ENCODE measurements around the gene LCOR. TPM values are rescaled to one million over a fixed set of nuclear protein-coding genes. Genes with fewer than 3 reads are reported as not detected.

LCOR gene
- polyA plus RNA-seq, 6 donors from 2014 or later, result 26.7 to 68.2 (median 47.2) TPM

DNA sequence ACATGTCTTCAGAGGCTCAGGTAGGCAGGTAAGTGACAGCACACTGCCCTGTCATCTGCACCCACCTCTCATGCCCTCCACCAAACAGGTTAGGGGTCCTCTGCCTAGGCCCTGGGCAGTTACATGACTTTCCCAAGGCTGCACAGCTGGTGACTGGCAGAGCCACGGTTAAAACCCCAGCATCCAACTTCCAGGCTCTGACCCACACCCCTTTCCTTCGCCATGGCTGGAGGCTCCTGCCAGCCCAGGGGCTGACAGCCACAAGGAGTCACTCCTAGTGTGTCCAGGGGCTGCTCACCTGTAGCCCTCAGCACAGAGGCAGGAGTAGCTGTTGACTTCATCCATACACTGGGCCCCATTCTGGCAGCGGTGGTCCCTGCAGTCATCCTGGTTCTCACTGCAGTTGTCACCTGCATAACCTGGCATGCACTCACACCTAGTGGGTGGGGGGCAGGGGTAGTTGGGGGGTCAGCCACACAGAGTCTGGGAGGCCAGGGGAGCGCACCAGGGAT, 178.7 kb downstream of the LCOR start:
- H3K36me3 Mint-ChIP-seq, result peaks cover 0 to 22% of the 10 kb centered on the region in 2 donors
- ATAC-seq (ENCODE audit: low read depth in 2 of 2) (no peak), DNase-seq (no peak)
- H3K27ac Mint-ChIP-seq, result peak overlapping the region in 1 of 6 donors; percentile 32
- peaks cover 0 to 6% (median 2%) of the 10 kb centered on the region in 3 donors for H3K27me3 Mint-ChIP-seq
- no peak overlapping the region for H3K4me3 Mint-ChIP-seq
- no peaks in the 10 kb centered on the region for H3K4me1 Mint-ChIP-seq
- H3K9me3 Mint-ChIP-seq, result peaks cover 9 to 29% (median 23%) of the 10 kb centered on the region in 7 donors

DNA sequence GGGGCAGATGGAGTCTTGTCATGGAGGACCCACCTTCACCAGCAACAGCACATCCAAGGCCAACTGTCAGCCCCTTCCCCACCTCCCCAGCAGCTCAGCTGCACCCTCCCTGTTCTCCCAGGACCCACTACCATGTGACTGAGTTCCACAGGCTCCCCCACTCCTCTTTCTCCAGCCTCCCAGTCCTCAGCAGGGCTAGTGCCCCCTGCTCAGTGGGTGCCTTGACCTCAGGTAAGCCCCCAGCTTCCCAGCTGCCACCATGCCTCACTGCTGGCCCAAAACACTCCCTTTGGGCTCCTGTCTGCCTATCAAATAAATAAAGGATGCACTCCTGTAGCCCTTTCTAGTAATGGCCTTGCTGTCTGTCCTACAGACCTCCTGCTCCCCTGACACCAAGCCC, 179.3 kb downstream of the LCOR start:
- Mint-ChIP-seq H3K36me3 (peaks cover 0 to 17% of the 10 kb centered on the region in 2 donors), H3K27ac (no peak overlapping the region), H3K4me3 (no peak overlapping the region), H3K9me3 (peaks cover 6 to 23% (median 17%) of the 10 kb centered on the region in 7 donors), H3K4me1 (no peaks in the 10 kb centered on the region), H3K27me3 (peaks cover 0 to 5% (median 0%) of the 10 kb centered on the region in 3 donors)
- ATAC-seq (ENCODE audit: low read depth in 2 of 2) (no peak), DNase-seq (no peak)

DNA sequence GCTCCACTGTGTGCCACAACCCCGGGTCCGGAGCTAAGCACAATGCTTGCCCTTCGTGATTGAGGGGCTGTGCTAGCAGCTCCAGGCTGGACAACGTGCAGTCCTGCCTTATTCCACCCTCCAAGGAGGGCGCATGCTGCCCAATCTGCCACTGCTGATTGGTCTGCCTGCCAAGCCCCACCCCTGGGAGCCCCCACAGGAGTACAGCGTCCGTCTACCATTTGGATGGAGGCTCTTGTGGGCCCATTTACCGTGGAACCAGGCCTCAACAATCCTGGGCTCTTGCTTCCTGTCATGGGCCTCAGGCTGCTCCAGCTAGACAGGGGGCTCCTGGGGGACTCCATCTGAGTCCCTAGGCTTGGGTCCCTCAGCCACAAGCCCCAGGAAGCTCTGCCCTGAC, 180.4 kb downstream of the LCOR start:
- H3K4me1 Mint-ChIP-seq, result peaks cover 7 to 8% (median 8%) of the 10 kb centered on the region in 3 donors
- no peak overlapping the region for H3K4me3 Mint-ChIP-seq
- H3K36me3 Mint-ChIP-seq, result peaks cover 0 to 6% of the 10 kb centered on the region in 2 donors
- no peaks in the 10 kb centered on the region for H3K27me3 Mint-ChIP-seq
- peaks cover 0 to 12% (median 8%) of the 10 kb centered on the region in 7 donors for H3K9me3 Mint-ChIP-seq
- ATAC-seq (ENCODE audit: low read depth in 2 of 2) (no peak), DNase-seq (no peak)
- H3K27ac Mint-ChIP-seq, result no peak overlapping the region

DNA sequence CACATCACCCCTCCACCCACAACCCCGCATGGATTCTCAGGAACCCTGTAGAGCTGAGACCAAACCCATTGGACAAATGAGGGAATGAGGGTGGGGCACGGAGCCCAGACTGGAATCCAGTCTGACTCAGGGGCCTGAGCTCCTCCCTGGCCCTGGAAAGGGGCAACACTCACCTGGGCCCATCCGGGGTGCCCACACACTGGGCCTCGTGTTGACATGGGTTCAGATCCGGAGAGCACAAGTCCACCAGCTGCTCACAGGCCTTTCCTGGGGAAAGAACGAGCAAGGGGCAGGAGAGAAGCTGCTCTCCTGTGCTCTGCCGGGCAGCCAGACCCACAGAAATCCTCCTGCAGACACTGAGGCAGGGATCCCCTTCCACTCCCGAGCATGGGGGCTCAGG, 181.5 kb downstream of the LCOR start:
- Mint-ChIP-seq H3K36me3 (no peaks in the 10 kb centered on the region), H3K9me3 (peaks cover 0 to 6% (median 4%) of the 10 kb centered on the region in 7 donors), H3K27ac (no peak overlapping the region), H3K27me3 (no peaks in the 10 kb centered on the region), H3K4me3 (no peak overlapping the region), H3K4me1 (peaks cover 7 to 8% (median 8%) of the 10 kb centered on the region in 3 donors)
- ATAC-seq (ENCODE audit: low read depth in 2 of 2) (no peak), DNase-seq (no peak)

DNA sequence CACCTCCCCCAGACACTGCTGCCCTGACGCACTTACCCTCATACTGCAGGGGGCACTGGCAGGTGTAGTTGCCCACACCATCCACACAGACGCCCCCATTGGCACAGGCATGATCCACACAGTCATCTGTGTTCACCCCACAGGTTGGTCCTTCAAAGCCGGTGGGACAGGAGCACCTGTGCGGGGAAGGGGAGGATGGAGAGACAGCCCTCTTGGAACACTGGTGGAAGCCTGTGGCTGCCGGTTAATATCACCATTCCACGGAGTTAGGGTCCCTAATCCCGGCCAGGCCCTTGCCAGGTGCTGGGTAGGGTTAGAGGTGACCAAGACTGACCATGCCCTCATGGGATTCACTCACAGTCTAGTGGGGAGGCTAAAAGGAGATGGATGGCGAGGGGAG, 181.9 kb downstream of the LCOR start:
- DNase-seq (no peak), ATAC-seq (ENCODE audit: low read depth in 2 of 2) (no peak)
- H3K27me3 Mint-ChIP-seq, result no peaks in the 10 kb centered on the region
- H3K9me3 Mint-ChIP-seq, result peaks cover 0 to 6% (median 4%) of the 10 kb centered on the region in 7 donors
- H3K4me3 Mint-ChIP-seq, result no peak overlapping the region
- peaks cover 7 to 8% (median 8%) of the 10 kb centered on the region in 3 donors for H3K4me1 Mint-ChIP-seq
- H3K27ac Mint-ChIP-seq, result no peak overlapping the region
- no peaks in the 10 kb centered on the region for H3K36me3 Mint-ChIP-seq

DNA sequence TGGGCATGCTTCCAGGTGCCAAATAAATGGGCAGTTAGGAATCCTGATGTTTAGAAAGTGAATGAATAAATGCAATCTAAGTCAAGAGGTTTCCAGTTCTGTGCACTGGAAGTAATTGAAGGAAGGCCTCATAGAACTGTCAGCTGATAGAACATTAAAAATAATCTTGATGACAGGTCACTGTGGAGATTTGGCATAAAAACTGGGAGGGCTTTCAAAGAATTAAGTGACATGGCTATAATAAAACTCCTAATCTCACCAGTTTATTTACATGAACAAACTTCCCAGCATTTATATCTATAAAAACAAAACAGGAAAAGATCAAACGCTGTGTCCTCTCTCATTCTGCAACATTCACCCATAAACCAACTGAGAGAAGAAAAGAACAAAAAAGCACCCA, 183.1 kb downstream of the LCOR start:
- DNase-seq (no peak), ATAC-seq (ENCODE audit: low read depth in 2 of 2) (no peak)
- Mint-ChIP-seq H3K9me3 (peaks cover 0 to 3% (median 0%) of the 10 kb centered on the region in 7 donors), H3K4me3 (no peak overlapping the region), H3K27ac (no peak overlapping the region), H3K36me3 (no peaks in the 10 kb centered on the region), H3K4me1 (peaks cover 7 to 8% (median 8%) of the 10 kb centered on the region in 3 donors), H3K27me3 (no peaks in the 10 kb centered on the region)

DNA sequence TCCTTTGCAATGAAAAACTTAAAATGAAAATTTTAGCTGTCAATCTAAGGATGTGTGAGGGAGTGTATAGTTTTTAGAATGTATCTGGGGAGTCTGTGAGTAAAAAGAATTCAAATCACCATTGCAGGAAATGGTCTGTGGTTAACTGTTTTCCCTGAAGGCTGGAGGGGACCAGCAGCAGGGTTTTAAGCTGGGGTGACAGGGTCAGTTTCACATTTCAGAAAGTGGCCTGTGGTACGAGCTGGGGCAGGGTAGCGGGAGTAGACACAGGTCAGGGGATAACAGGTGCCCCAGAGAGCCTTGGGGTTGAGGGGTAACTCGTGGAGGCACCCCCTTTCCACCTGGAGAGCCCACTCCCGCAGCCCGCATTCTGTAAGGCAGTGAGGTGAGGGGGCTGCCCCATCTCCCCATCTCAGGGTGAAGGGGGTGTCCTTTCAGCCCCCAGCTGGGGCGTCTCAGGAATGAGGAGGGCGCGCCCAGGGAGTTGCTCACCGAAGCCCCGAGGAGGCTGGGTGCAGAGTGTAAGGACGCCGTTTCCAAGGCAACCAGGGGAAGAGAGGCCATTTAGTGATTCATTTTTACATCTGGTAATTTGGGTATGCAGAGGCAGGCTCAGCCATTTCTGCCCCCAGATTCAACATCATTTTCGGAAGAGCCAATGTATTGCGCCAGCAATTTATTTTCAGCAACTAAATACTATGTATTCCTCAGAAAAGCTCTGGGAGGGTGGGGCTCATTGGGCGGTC, 184.8 kb downstream of the LCOR start:
- H3K4me3 Mint-ChIP-seq, result peak overlapping the region in 3 of 8 donors; percentile 27 to 58 (median 36)
- H3K27ac Mint-ChIP-seq, result peak overlapping the region in 4 of 6 donors; percentile 4 to 90 (median 66)
- no peaks in the 10 kb centered on the region for H3K9me3 Mint-ChIP-seq
- no peaks in the 10 kb centered on the region for H3K27me3 Mint-ChIP-seq
- no peak for DNase-seq
- no peaks in the 10 kb centered on the region for H3K36me3 Mint-ChIP-seq
- H3K4me1 Mint-ChIP-seq, result peaks cover 7 to 10% (median 8%) of the 10 kb centered on the region in 3 donors
- ATAC-seq (ENCODE audit: low read depth in 2 of 2), result no peak

DNA sequence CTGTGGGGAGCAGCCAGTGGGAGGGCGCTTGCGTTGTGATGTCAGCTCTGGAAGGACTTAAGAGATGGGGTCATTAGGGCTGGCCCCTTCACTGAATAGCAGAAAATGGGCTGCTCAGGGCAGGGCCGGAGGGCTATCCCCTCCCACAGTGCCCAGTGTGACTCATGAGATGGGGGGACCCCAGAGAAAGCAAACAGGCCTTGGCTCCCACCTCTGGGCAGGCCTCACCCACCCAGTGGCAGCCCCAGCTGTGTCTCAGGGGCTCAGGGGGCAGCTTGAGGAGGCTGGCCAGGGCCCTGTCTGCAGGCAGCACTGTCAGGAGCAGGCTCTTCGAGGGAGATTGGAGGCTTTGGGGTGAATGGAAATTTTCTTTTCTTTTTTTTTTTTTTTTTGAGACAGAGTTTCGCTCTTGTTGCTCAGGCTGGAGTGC, 185.4 kb downstream of the LCOR start:
- H3K27me3 Mint-ChIP-seq, result no peaks in the 10 kb centered on the region
- H3K9me3 Mint-ChIP-seq, result no peaks in the 10 kb centered on the region
- H3K36me3 Mint-ChIP-seq, result no peaks in the 10 kb centered on the region
- no peak overlapping the region for H3K4me3 Mint-ChIP-seq
- H3K27ac Mint-ChIP-seq, result peak overlapping the region in 2 of 6 donors; percentile 14 to 90
- H3K4me1 Mint-ChIP-seq, result peaks cover 7 to 12% (median 8%) of the 10 kb centered on the region in 3 donors
- no peak for DNase-seq
- no peak for ATAC-seq (ENCODE audit: low read depth in 2 of 2)

DNA sequence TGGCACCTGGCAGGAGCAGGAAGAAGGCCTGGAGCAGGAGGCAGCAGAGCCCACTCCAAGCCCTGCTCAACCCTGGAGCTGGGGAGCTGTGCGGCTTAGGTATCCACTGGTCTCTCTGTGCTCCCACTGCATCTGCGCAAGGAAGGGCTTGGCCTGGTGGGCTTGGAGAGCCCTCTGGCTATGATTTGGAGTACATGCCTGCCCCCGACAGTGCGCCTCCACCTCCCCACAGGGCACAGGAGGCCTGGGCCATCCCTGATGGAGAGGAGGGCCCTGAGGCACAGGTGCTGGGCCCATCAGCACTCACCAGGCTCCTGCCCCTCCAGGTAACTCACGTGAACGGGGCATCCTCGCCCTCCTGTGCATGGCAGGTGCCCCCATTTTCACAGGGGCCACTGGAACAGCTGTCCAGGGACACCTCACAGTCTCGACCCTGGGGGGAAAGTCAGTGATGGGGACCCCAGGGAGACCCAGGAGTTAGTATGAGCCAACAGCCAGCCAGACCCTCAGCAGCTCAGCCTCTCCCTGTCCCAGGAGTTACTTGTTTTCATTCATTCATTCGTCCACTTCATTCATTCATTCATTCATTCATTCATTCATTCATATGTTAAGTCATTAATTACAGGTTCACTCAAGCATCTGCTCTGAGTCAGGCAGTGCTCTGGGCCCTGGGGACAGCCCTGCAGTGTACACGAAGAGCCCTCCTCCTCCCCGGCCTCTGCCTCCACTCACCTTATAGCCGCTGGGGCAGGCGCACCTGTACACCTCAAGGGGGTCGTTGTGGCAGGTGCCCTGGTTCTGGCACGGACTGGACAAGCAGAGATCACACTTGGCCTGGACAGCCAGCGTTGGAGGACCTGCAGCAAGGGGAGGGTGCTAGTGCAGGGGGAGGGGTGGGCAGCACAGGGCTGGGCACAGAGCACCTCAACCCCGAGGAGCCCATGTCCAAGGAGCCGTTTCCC, 186.4 kb downstream of the LCOR start:
- H3K4me3 Mint-ChIP-seq, result no peak overlapping the region
- peak overlapping the region in 2 of 6 donors; percentile 43 to 53 for H3K27ac Mint-ChIP-seq

DNA sequence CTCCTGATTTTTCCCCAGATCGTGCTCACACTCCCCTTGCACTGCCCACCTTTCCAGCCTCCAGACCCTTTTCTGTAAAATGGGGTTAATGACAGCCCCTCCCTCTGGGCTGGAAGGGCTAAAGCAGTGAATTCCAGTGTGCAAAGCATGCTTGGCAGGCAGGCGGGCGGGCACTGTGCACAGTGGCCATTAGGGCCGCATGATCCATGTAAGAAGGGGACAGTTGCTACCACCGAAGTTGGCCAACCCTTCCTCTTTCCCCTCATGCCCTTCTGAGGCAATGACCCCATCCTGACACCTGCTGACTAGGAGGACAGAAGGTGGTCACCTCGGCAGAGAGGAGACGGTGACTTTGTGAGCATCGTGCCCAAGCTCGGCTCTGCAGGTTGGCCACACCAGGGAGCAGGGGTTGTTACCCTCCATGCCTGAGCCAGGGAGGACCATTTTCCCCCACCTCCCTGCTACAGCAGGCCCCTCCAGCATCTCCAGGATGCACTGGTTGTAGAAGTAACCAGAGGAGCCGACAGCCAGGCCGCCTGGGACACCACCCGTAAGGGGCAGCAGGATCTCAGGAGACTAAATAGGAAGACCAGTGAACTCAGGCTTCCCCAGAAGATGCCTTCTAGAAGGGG, 187.2 kb downstream of the LCOR start:
- peaks cover 7 to 12% (median 11%) of the 10 kb centered on the region in 3 donors for H3K4me1 Mint-ChIP-seq

More for the DNA sequence above, 186.4 kb downstream of the LCOR start:
- Mint-ChIP-seq H3K9me3 (no peaks in the 10 kb centered on the region), H3K27me3 (no peaks in the 10 kb centered on the region), H3K36me3 (no peaks in the 10 kb centered on the region), H3K4me1 (peaks cover 7 to 12% (median 8%) of the 10 kb centered on the region in 3 donors)
- ATAC-seq (ENCODE audit: low read depth in 2 of 2) (no peak), DNase-seq (no peak)

DNA sequence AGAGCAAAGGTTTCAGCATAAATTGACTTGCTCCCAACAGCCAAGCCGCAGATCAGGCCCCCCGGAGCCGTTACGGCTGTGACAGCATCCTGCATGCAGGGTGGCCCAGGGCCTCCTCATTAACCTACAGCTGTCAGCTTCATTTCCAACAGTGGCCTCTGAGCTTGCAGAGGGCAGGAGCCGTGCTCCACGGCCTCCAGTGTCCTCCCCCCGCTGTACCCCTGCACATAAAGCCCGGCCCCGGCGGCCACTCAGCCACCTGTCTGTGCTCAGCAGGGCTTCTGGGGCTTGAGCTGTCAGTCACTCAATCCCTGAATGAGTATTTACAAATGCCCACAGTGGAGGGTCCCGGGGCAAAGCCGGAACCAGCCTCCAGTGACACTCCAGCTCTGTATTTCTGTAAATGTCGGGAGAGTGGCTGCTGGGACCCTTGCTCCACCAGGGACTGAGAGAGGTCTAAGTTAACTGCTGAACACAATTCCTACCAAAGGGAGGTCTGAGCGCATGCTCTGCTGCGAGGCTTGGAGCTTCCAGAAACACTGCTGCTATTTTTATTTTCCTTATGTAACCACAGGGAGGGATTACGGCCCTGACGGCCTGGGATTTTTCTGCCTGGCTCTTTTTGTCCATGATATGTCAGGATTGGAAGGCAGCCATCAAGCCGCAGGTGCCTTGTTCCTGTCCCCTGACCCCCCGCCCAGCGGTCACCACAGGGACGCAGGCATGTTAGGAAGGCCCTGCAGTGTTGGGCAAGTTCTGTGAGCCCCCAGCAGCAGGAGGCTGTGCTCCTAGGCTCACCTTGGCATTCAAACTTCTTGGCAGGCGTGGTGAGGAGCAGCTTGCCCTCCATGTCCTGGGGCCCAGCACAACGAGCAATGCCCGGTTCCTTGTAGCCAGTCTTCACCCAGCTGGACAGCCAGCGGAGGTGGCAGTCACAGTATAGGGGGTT, 188.6 kb downstream of the LCOR start:
- H3K4me3 Mint-ChIP-seq, result no peak overlapping the region
- H3K36me3 Mint-ChIP-seq, result no peaks in the 10 kb centered on the region
- H3K4me1 Mint-ChIP-seq, result peaks cover 7 to 12% (median 11%) of the 10 kb centered on the region in 3 donors
- DNase-seq (no peak), ATAC-seq (ENCODE audit: low read depth in 2 of 2) (no peak)
- no peaks in the 10 kb centered on the region for H3K9me3 Mint-ChIP-seq
- H3K27ac Mint-ChIP-seq, result peak overlapping the region in 1 of 6 donors; percentile 42
- no peaks in the 10 kb centered on the region for H3K27me3 Mint-ChIP-seq

More for the DNA sequence above, 187.2 kb downstream of the LCOR start:
- Mint-ChIP-seq H3K36me3 (no peaks in the 10 kb centered on the region), H3K27me3 (no peaks in the 10 kb centered on the region), H3K9me3 (no peaks in the 10 kb centered on the region), H3K4me3 (no peak overlapping the region), H3K27ac (no peak overlapping the region)
- no peak for ATAC-seq (ENCODE audit: low read depth in 2 of 2)
- DNase-seq, result no peak

DNA sequence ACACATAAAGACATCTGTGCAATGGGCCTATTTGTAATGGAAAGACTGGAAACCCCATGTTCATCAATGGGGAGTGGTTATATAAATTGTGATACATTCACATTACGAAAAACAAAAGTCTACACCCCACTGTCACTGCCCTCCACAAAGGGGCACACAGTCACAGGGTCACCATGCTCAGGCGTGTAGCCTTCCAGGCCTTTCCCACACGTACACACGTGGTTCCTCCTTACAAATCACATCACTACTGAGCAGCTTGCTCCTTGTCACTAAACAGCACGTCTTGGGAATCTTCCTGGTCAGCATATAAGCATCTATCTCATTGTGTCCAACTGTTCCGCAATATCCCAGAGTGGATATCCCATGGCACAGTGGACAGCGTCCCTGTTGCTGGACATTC, 190.5 kb downstream of the LCOR start:
- peaks cover 0 to 5% (median 3%) of the 10 kb centered on the region in 3 donors for H3K4me1 Mint-ChIP-seq
- no peaks in the 10 kb centered on the region for H3K9me3 Mint-ChIP-seq
- no peak overlapping the region for H3K4me3 Mint-ChIP-seq
- DNase-seq (no peak), ATAC-seq (ENCODE audit: low read depth in 2 of 2) (no peak)
- no peak overlapping the region for H3K27ac Mint-ChIP-seq
- no peaks in the 10 kb centered on the region for H3K36me3 Mint-ChIP-seq
- no peaks in the 10 kb centered on the region for H3K27me3 Mint-ChIP-seq

Data from naive B cell (primary cell).